Body of pancreas (tissue), 4 donors: ENCODE results near the gene ZSWIM2. TPM values are rescaled to one million over a fixed set of nuclear protein-coding genes. Genes with fewer than 3 reads are reported as not detected.
A peak's percentile ranks its signal among the peaks of the same experiment; 100 is the strongest.

Experiments used
- ATAC-seq: fragments of 150-250 bp; one replicate; pipeline ENCODE4 v1.9.1; 2016
- DNase-seq, 4 donors: peaks; one replicate each; pipeline ENCODE4 v3.0.0-alpha.2; 2019
- H3K27ac ChIP-seq, 4 donors: fragments of 200-600 bp; sonication (generic); 1 replicate in 3 of 4; 2 replicates in 1 of 4; pipeline versions ENCODE4 v1.5.1 to v1.6.1; 2016 to 2019; ENCODE audit warnings: mild to moderate bottlenecking in 1 of 4, mixed read lengths in 1 of 4, moderate library complexity in 1 of 4
- H3K27me3 ChIP-seq, 2 donors: fragments of 200-600 bp; sonication (generic); one replicate each; pipeline ENCODE4 v1.6.0; 2016; ENCODE audit warnings: mild to moderate bottlenecking in 1 of 2
- H3K36me3 ChIP-seq, 2 donors: fragments of 200-600 bp; sonication (generic); replicated peaks in 1 of 2; 2 replicates each; pipeline ENCODE4 v1.5.1; 2016; ENCODE audit warnings: low read depth in 2 of 2; ENCODE audit not compliant: insufficient read depth in 1 of 2
- H3K4me1 ChIP-seq: fragments of 200-600 bp; sonication (generic); one replicate; pipeline ENCODE4 v1.6.0; 2016
- H3K4me3 ChIP-seq, 2 donors: fragments of 200-600 bp; sonication (generic); 1 replicate in 1 of 2; 2 replicates in 1 of 2; pipeline ENCODE4 v1.5.1; 2016 to 2019
- H3K9me3 ChIP-seq, 3 donors: fragments of 200-600 bp; sonication (generic); 1 replicate in 2 of 3; 2 replicates in 1 of 3; pipeline ENCODE4 v1.5.1; 2016
- POLR2A ChIP-seq, 3 donors: fragments of 450-650 bp; IDR thresholded peaks; one replicate each; pipeline ENCODE4 v1.6.1; 2016; ENCODE audit warnings: antibody characterized with exemption in 3 of 3, mild to moderate bottlenecking in 2 of 3
- WGBS, 2 donors: methylation state at CpG; one replicate each; pipeline ENCODE4 v1.1.5; 2017; 5-methylcytosine and 5-hydroxymethylcytosine counted together
- intact Hi-C: fragments of 100-400 bp; cut with DNase I; formaldehyde crosslinking; loops from one replicate; pipeline ENCODE4 v1.15.1; 2023
- total RNA-seq, 2 donors: library from RNA; depleted of rRNA; stranded (reverse); fragments of >200 nt; gene quantifications; one replicate each; pipeline ENCODE4 v1.1.0, GENCODE V29; 2016
- TF ChIP-seq, protein P1 (sequence below), 7 experiments: fragments of 450-650 bp in 4 of 7; fragments of 200-600 bp in 3 of 7; sonication (generic) in 3 of 7; IDR thresholded peaks; one replicate each; pipeline ENCODE4 v1.5.1; 2016 to 2019; ENCODE audit warnings: antibody characterized with exemption in 7 of 7

ZSWIM2 gene
- total RNA-seq, 2 donors from 2014 or later = not detected

DNA sequence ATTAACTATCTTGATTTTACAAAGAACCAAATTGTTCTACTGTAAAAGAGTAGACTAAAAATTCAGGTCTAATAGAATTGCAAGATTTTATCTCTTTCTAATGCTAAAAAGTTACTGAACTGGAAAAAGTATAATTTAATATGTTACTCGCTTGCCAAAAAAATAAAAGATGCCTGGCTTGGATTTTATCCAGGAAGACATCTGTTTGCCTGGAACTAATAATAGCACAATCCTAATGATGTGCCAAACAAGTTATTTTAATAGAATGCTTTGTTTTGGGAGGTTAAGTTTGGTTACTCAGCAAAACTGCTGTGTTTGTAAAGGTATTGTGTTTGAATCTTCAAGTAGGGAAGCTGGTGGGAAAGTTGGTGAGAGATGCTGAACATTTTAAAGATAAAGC is 19.4 kb upstream of the ZSWIM2 start:
- no peaks in the 10 kb centered on the region for H3K9me3 ChIP-seq
- TF ChIP-seq POLR2A (IDR thresholded peaks at IDR 0.05) = no peak
- TF ChIP-seq, protein P1, sequence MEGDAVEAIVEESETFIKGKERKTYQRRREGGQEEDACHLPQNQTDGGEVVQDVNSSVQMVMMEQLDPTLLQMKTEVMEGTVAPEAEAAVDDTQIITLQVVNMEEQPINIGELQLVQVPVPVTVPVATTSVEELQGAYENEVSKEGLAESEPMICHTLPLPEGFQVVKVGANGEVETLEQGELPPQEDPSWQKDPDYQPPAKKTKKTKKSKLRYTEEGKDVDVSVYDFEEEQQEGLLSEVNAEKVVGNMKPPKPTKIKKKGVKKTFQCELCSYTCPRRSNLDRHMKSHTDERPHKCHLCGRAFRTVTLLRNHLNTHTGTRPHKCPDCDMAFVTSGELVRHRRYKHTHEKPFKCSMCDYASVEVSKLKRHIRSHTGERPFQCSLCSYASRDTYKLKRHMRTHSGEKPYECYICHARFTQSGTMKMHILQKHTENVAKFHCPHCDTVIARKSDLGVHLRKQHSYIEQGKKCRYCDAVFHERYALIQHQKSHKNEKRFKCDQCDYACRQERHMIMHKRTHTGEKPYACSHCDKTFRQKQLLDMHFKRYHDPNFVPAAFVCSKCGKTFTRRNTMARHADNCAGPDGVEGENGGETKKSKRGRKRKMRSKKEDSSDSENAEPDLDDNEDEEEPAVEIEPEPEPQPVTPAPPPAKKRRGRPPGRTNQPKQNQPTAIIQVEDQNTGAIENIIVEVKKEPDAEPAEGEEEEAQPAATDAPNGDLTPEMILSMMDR (IDR thresholded peaks at IDR 0.05) = no peak
- WGBS, 2 donors = 65 to 67% methylated on average over 1 of the region's 1 CpG
- H3K4me1 ChIP-seq = no peaks in the 10 kb centered on the region
- H3K4me3 ChIP-seq = no peak overlapping the region
- no peaks in the 10 kb centered on the region for H3K36me3 ChIP-seq
- H3K27me3 ChIP-seq = no peaks in the 10 kb centered on the region
- intact Hi-C loops = loop anchor here (10.0 kb wide), 1 partner anchor 586 kb away; no protein-coding TSS in a partner anchor
- no peak for ATAC-seq
- no peak overlapping the region for H3K27ac ChIP-seq
- DNase-seq = no peak

DNA sequence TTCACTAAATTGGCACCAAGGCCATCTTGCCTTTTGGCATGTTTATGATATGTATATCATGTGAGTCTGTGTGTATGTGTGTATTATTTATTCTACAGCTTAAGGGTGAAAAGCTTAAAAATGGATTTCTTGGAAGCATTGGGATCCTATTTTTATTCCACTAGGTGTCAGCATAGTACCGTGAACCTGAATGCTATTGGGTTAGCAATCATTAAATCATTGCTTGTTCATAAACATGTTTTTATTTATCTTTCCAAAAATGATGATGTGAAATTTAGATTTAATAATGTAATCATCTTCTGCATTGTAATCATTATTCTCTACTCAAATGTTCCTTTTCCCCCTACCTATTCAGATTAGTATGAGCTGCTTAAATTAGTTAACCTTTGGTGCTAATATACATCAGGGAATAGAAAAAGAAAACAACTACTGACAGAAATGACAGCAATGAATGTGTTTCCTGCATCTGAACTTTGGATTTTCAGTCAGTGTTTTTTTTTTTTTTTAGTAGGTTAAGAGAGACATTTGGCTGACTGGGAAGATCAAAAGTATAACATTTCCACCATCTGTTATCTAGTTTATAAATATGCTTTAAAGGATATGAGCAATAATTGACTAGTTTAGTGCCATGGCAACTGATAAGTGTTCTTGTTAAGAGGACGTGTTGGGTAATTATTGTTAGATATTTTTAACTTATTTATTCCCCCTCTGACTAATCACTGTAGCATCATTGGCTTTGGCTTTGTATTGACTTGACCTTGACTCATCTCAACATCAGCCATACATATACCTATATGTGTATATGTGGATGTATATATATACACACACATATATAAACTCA is 14.1 kb upstream of the ZSWIM2 start:
- intact Hi-C loops = loop anchor here (10.0 kb wide), 1 partner anchor 592 kb away; no protein-coding TSS in a partner anchor
- H3K4me1 ChIP-seq = no peaks in the 10 kb centered on the region
- no peaks in the 10 kb centered on the region for H3K36me3 ChIP-seq
- H3K9me3 ChIP-seq = no peaks in the 10 kb centered on the region
- H3K27me3 ChIP-seq = no peaks in the 10 kb centered on the region
- WGBS, 2 donors = 0 to 1% methylated on average over 2 of the region's 2 CpGs
- H3K27ac ChIP-seq = no peak overlapping the region
- no peak for TF ChIP-seq POLR2A (IDR thresholded peaks at IDR 0.05)
- TF ChIP-seq, protein P1 (IDR thresholded peaks at IDR 0.05) = peak; percentile 31 to 70 (median 65)
- ATAC-seq = no peak
- DNase-seq = no peak
- H3K4me3 ChIP-seq = no peak overlapping the region

DNA sequence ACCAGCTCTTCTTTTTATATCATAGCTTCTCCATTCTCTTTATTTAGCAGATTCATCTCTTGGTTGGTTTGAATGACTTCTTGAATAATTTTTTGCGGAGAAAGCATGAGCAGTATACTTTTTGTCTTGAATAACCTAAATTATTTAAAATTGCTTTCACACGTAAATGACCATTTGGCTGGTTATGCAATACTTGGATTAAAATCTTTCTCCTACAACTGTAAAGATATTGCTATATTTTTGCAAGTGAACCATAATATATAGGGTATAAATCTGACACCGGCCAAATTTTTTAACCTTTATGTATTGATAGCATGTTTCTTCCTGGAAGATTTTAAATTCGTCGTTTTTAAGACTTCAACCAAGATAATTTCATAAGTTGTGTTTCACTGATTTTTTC is 6.2 kb upstream of the ZSWIM2 start:
- Histone ChIP-seq H3K4me1 (no peaks in the 10 kb centered on the region), H3K36me3 (no peaks in the 10 kb centered on the region), H3K9me3 (no peaks in the 10 kb centered on the region), H3K27ac (no peak overlapping the region), H3K27me3 (peaks cover 0 to 3% of the 10 kb centered on the region in 2 donors), H3K4me3 (no peak overlapping the region)
- DNase-seq = no peak
- intact Hi-C loops = no loop called here
- no peak for ATAC-seq
- 78 to 82% methylated on average over 5 of the region's 5 CpGs for WGBS, 2 donors
- TF ChIP-seq, protein P1 (IDR thresholded peaks at IDR 0.05) = no peak
- TF ChIP-seq POLR2A (IDR thresholded peaks at IDR 0.05) = no peak

DNA sequence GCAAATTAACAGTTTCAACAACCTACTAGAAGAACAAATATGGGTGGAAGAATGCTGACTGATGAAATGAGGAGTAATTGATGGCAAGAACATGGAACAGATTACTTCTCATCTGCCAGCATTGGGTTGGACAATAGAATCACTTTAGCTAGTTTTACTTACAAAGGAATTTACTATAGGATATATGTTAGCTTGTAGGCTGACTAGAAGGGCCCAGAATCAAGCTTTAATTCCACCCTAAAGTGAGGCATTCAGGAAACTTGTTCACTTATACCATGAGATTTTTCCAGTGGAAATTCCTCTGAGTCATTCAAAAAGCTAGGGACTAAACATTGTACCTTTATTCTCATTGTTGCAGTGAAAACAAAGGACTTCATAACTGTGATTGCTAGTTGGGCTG is 5.0 kb upstream of the ZSWIM2 start:
- Histone ChIP-seq H3K4me3 (no peak overlapping the region), H3K27me3 (peaks cover 0 to 3% of the 10 kb centered on the region in 2 donors), H3K9me3 (no peaks in the 10 kb centered on the region), H3K27ac (no peak overlapping the region), H3K36me3 (no peaks in the 10 kb centered on the region), H3K4me1 (peaks cover 4% of the 10 kb centered on the region)
- no peak for ATAC-seq
- TF ChIP-seq, protein P1 (IDR thresholded peaks at IDR 0.05) = no peak
- no peak for TF ChIP-seq POLR2A (IDR thresholded peaks at IDR 0.05)
- DNase-seq = no peak
- intact Hi-C loops = no loop called here

DNA sequence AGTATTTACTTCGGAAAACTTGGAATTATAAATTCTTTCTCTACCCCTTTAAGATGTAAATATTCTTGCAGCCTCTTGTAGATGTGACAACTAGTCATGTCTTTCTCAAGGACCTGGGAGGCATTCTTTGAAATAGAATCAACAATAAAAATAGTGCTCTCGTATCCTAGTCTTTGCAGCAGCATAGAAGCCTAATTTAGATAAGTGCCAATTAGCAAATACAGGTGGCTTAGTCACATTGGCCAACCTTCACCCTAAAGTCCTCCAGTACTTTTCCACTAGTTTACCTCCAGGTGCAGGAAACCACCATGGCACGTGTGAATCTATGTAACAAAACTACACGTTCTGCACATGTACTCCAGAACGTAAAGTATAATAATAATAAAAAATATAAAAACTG is 3.5 kb upstream of the ZSWIM2 start:
- intact Hi-C loops = no loop called here
- 41 to 48% methylated on average over 5 of the region's 5 CpGs for WGBS, 2 donors
- no peaks in the 10 kb centered on the region for H3K9me3 ChIP-seq
- ATAC-seq (no peak), DNase-seq (no peak)
- H3K36me3 ChIP-seq = no peaks in the 10 kb centered on the region
- H3K27me3 ChIP-seq = peaks cover 3 to 4% of the 10 kb centered on the region in 2 donors
- H3K27ac ChIP-seq = no peak overlapping the region
- peaks cover 8% of the 10 kb centered on the region for H3K4me1 ChIP-seq
- H3K4me3 ChIP-seq = no peak overlapping the region
- TF ChIP-seq, protein P1 (IDR thresholded peaks at IDR 0.05) = no peak
